Astrocyte of the spinal cord (primary cell): ENCODE results near the gene EFNA4.

ENCODE experiments used
- DNase-seq: peaks from one replicate; pipeline ENCODE4 v3.0.0; 2011; ENCODE audit warnings: low read depth, low spot score
- H3K4me3 ChIP-seq: 2 replicates; pipeline ENCODE4 v1.5.1; 2011; ENCODE audit warnings: low read depth, mild to moderate bottlenecking, low read length, moderate library complexity
- CTCF ChIP-seq: IDR thresholded peaks from 2 replicates; pipeline ENCODE4 v1.5.1; 2012; ENCODE audit warnings: low read depth, mild to moderate bottlenecking, low read length, inconsistent platforms
- in situ Hi-C: cut with HindIII; loops from 2 replicates; pipeline ENCODE4 v1.10.0; 2017; ENCODE audit warnings: low sequenced_read_pairs

EFNA4 gene

GRCh38 chr1:155017946-155018316, 45.6 kb upstream of the EFNA4 start:
- in situ Hi-C loops, result no loop called here
- DNase-seq, result no peak
- no peak for TF ChIP-seq CTCF
- H3K4me3 ChIP-seq, result peak overlapping the region; percentile 23

GRCh38 chr1:155018617-155019348, 44.8 kb upstream of the EFNA4 start:
- in situ Hi-C loops, result no loop called here
- DNase-seq, result no peak
- no peak overlapping the region for H3K4me3 ChIP-seq
- no peak for TF ChIP-seq CTCF

DNA sequence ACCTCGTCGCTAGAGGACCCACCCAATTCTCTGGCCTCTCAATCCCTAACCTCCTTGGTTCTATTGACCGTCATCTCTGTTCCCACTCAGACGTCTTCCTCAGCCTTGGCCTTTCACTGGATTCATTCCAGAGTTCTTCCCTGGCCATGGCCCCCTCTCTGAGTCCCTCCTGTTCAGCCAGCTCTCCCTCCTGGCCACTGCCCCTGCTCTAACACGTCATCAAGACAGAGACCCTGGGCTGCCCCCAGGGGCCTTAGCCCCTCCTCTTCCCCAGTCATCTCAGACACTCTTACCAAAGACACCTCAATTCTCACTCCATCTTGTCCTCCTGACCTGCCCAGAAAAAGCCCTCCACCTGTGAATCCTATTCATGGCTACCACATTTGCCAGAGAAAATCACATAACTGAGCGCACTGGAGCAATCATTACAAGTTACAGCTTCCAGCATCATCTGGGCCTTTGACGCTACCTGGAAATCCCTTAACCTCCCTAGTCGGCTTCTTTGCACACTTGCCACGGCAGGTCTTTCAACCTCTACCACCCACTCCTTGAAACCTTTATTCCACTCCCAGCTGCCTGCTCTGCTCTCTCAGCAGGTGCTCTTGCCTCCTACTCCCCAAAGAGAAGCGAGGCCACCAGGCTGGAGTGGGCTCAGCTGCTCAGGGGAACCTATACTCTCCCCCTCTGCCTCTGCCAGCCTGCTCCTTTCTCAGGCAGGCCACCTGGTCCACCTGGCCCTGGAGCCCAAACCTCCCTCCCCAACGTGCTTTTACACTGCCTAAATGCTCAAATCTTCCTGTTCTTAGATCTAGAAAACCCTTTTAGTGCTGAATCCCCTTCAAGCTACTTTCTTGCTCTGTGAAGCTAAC, 43.9 kb upstream of the EFNA4 start:
- TF ChIP-seq CTCF, result no peak
- no peak overlapping the region for H3K4me3 ChIP-seq
- no peak for DNase-seq
- in situ Hi-C loops, result no loop called here

- no peak overlapping the region for H3K4me3 ChIP-seq
- TF ChIP-seq CTCF, result no peak
- in situ Hi-C loops, result no loop called here
- no peak for DNase-seq
These were observed 41.2 kb upstream of the EFNA4 start for GRCh38 chr1:155022136-155022926.

DNA sequence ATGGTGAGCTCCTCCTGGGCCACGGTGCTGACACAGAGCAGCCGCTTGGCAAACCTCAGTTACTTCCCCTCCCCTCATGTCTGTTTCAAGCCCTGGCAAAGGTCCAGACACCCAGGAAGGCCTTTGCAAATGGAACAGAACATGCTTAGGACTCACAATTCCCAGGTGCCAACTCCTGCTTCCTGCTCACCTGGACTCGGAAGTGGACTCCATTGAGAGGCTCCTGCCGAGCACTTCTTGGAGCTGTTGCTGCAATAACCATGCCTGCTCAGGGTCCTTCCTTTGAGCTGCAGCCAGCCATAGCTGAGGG, 40.7 kb upstream of the EFNA4 start:
- in situ Hi-C loops, result no loop called here
- no peak overlapping the region for H3K4me3 ChIP-seq
- no peak for DNase-seq
- no peak for TF ChIP-seq CTCF

DNA sequence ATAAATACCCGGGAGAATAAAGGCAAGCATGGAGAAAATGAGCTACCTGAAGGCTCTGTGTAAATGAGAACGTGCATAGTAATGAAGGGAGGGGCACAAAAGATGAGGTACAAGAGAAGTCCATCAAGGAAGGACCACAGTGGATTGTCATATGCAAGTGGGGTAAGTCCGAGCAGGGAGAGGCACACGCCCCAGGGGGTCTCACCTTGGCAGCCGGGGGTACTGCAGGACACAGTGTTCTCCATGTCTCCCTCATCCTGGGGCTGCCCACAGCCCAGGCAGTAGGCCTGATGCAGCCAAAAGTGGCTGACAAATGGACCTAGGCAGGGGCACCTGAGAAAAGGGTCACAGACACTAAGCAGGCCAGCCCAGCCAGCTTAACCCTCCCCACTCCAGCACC, 39.9 kb upstream of the EFNA4 start:
- DNase-seq, result no peak
- no peak for TF ChIP-seq CTCF
- in situ Hi-C loops, result no loop called here
- H3K4me3 ChIP-seq, result no peak overlapping the region
